IMR-90 (cell line): ENCODE results near the gene ST8SIA2. TPM values are rescaled to one million over a fixed set of nuclear protein-coding genes. Genes with fewer than 3 reads are reported as not detected.

ENCODE experiments used
- ATAC-seq: fragments of 200-7000 bp; cut with Tn5 transposase; 2 replicates; pipeline ENCODE4 v1.9.1; 2020; ENCODE audit warnings: low read depth, mild to moderate bottlenecking, moderate library complexity
- BruUV-seq: library from RNA; stranded (reverse); fragments of 400-500 nt; replicated peaks from 2 replicates; lab custom pipeline; 2021; lab: Mats Ljungman, UMichigan
- CTCF ChIA-PET: fragments of 300-600 bp; formaldehyde crosslinking; extraction: SDS; loops from one replicate; lab custom pipeline; 2021; ENCODE audit warnings: antibody characterized with exemption; lab: Yijun Ruan, JAX
- POLR2A ChIA-PET: fragments of 300-600 bp; sonication (Branson Sonifier 250); formaldehyde crosslinking; loops from one replicate; lab custom pipeline; 2022; ENCODE audit warnings: antibody characterized with exemption; ENCODE audit not compliant: unreplicated experiment; lab: Charles Lee
- DNase-seq: peaks from one replicate; pipeline ENCODE4 v3.0.0; 2013
- H2AFZ ChIP-seq: replicated peaks from 2 replicates; pipeline ENCODE3; 2013; ENCODE audit warnings: low read length, mild to moderate bottlenecking; ENCODE audit not compliant: poor library complexity
- H2AK5ac ChIP-seq: 2 replicates; pipeline ENCODE4 v1.6.1; 2013; ENCODE audit warnings: low read depth, low read length, inconsistent platforms
- H2AK9ac ChIP-seq: replicated peaks from 2 replicates; pipeline ENCODE3; 2013; ENCODE audit warnings: mild to moderate bottlenecking, low read depth, low read length, moderate library complexity; ENCODE audit not compliant: poor library complexity
- H2BK120ac ChIP-seq: 2 replicates; pipeline ENCODE4 v1.6.1; 2013; ENCODE audit warnings: low read depth, low read length, inconsistent platforms
- H2BK15ac ChIP-seq: 3 replicates; pipeline ENCODE4 v1.6.1; 2013; ENCODE audit warnings: low read depth, low read length, inconsistent platforms
- H2BK20ac ChIP-seq: 2 replicates; pipeline ENCODE4 v1.6.1; 2013; ENCODE audit warnings: low read depth, mild to moderate bottlenecking, inconsistent platforms, low read length, moderate library complexity
- H2BK5ac ChIP-seq: 2 replicates; pipeline ENCODE4 v1.6.1; 2013; ENCODE audit warnings: mild to moderate bottlenecking, low read depth, low read length, inconsistent platforms; ENCODE audit not compliant: poor library complexity, severe bottlenecking
- H3K14ac ChIP-seq: replicated peaks from 2 replicates; pipeline ENCODE4 v1.6.1; 2013; ENCODE audit warnings: low read depth, low read length, inconsistent platforms
- H3K18ac ChIP-seq: 2 replicates; pipeline ENCODE4 v1.6.1; 2013; ENCODE audit warnings: low read depth, low read length, control low read depth
- H3K23ac ChIP-seq: 2 replicates; pipeline ENCODE4 v1.6.1; 2013; ENCODE audit warnings: low read depth, low read length, inconsistent platforms
- H3K27ac ChIP-seq: 2 replicates; pipeline ENCODE4 v1.5.1; 2013; ENCODE audit warnings: mild to moderate bottlenecking, control low read depth, low read length; ENCODE audit not compliant: insufficient read depth
- H3K27me3 ChIP-seq: 2 replicates; pipeline ENCODE4 v1.6.1; 2013; ENCODE audit warnings: low read length; ENCODE audit not compliant: control insufficient read depth, insufficient read depth
- H3K36me3 ChIP-seq: 2 replicates; pipeline ENCODE4 v1.6.1; 2013; ENCODE audit warnings: low read length, mixed read lengths; ENCODE audit not compliant: control insufficient read depth, insufficient read depth
- H3K4ac ChIP-seq: 2 replicates; pipeline ENCODE4 v1.6.1; 2013; ENCODE audit warnings: low read depth, low read length, inconsistent platforms
- H3K4me1 ChIP-seq: 2 replicates; pipeline ENCODE4 v1.6.1; 2013; ENCODE audit warnings: low read length, mixed read lengths; ENCODE audit not compliant: control insufficient read depth, insufficient read depth
- H3K4me2 ChIP-seq: 2 replicates; pipeline ENCODE4 v1.6.1; 2013; ENCODE audit warnings: low read depth, mild to moderate bottlenecking, control low read depth, low read length, moderate library complexity
- H3K4me3 ChIP-seq: 2 replicates; pipeline ENCODE4 v1.5.1; 2013; ENCODE audit warnings: low read depth, mild to moderate bottlenecking, control low read depth, low read length, moderate library complexity; ENCODE audit not compliant: insufficient read depth
- H3K56ac ChIP-seq: 2 replicates; pipeline ENCODE4 v1.6.1; 2013; ENCODE audit warnings: low read length, inconsistent platforms; ENCODE audit not compliant: insufficient read depth; ENCODE audit errors: extremely low read depth
- H3K79me1 ChIP-seq, 2 experiments: 2 replicates each; pipeline ENCODE4 v1.6.1; 2013; ENCODE audit warnings: low read length in 2 of 2, inconsistent platforms in 1 of 2, low read depth in 1 of 2
- H3K9ac ChIP-seq: 2 replicates; pipeline ENCODE4 v1.6.1; 2013; ENCODE audit warnings: low read depth, low read length, control low read depth
- H3K9me1 ChIP-seq: 2 replicates; pipeline ENCODE4 v1.6.1; 2013; ENCODE audit warnings: low read length, inconsistent platforms; ENCODE audit not compliant: insufficient read depth
- H3K9me3 ChIP-seq: 2 replicates; pipeline ENCODE4 v1.6.1; 2013; ENCODE audit warnings: low read length; ENCODE audit not compliant: control insufficient read depth, insufficient read depth
- H4K20me1 ChIP-seq: 2 replicates; pipeline ENCODE4 v1.6.1; 2013; ENCODE audit warnings: low read length, inconsistent platforms; ENCODE audit not compliant: insufficient read depth
- H4K5ac ChIP-seq: 2 replicates; pipeline ENCODE4 v1.6.1; 2013; ENCODE audit warnings: mild to moderate bottlenecking, low read depth, low read length, control low read depth
- H4K8ac ChIP-seq, 2 experiments: 2 replicates each; pipeline ENCODE4 v1.6.1; 2013; ENCODE audit warnings: low read depth in 2 of 2, low read length in 2 of 2, control low read depth in 1 of 2, inconsistent platforms in 1 of 2
- H4K91ac ChIP-seq: 2 replicates; pipeline ENCODE4 v1.6.1; 2013; ENCODE audit warnings: low read depth, low read length, inconsistent platforms; ENCODE audit not compliant: insufficient read depth
- BHLHE40 ChIP-seq: fragments of 150-350 bp; IDR thresholded peaks from 2 replicates; pipeline ENCODE4 v1.6.1; 2016; ENCODE audit warnings: mild to moderate bottlenecking, low read depth, low read length
- CHD1 ChIP-seq: IDR thresholded peaks from 2 replicates; pipeline ENCODE4 v1.6.1; 2012; ENCODE audit warnings: low read depth, low read length, improper control_type of control experiment
- CTCF ChIP-seq: conservative IDR thresholded peaks from 2 replicates; pipeline ENCODE4 v1.5.1; 2012; ENCODE audit warnings: mild to moderate bottlenecking, low read depth, low read length, improper control_type of control experiment
- FOS ChIP-seq: fragments of 150-350 bp; IDR thresholded peaks from 2 replicates; pipeline ENCODE4 v1.6.1; 2016; ENCODE audit warnings: low read depth, low read length
- MAFK ChIP-seq: IDR thresholded peaks from 2 replicates; pipeline ENCODE4 v1.6.1; 2012; ENCODE audit warnings: low read depth, low read length, improper control_type of control experiment
- MAZ ChIP-seq: IDR thresholded peaks from 2 replicates; pipeline ENCODE4 v1.6.1; 2012; ENCODE audit warnings: low read depth, mild to moderate bottlenecking, low read length, improper control_type of control experiment, moderate library complexity, borderline replicate concordance
- MXI1 ChIP-seq: IDR thresholded peaks from 2 replicates; pipeline ENCODE4 v1.6.1; 2012; ENCODE audit warnings: low read depth, mild to moderate bottlenecking, low read length, moderate library complexity, borderline replicate concordance
- NFE2L2 ChIP-seq: fragments of 150-350 bp; IDR thresholded peaks from 2 replicates; pipeline ENCODE4 v1.6.1; 2016; ENCODE audit warnings: low read depth, mild to moderate bottlenecking, low read length
- POLR2A ChIP-seq: IDR thresholded peaks from 2 replicates; pipeline ENCODE4 v1.6.1; 2012; ENCODE audit warnings: mild to moderate bottlenecking, low read depth, low read length
- RAD21 ChIP-seq: IDR thresholded peaks from 2 replicates; pipeline ENCODE4 v1.6.1; 2012; ENCODE audit warnings: low read length, improper control_type of control experiment
- SMC3 ChIP-seq: fragments of 150-350 bp; IDR thresholded peaks from 2 replicates; pipeline ENCODE4 v1.6.1; 2016; ENCODE audit warnings: low read depth, mild to moderate bottlenecking, antibody characterized with exemption, low read length, moderate library complexity
- WGBS, 2 experiments: methylation state at CpG; one replicate each; pipeline versions ENCODE4 v1.1.5 to v1.1.7; 2013; ENCODE audit warnings: missing lambda C conversion rate in 2 of 2; ENCODE audit not compliant: insufficient read length in 1 of 2; ENCODE audit errors: extremely low coverage in 2 of 2; 5-methylcytosine and 5-hydroxymethylcytosine counted together
- dilution Hi-C: fragments of 300-500 bp; cut with HindIII; formaldehyde crosslinking; loops from one replicate; pipeline ENCODE4 v1.14.3; 2018; ENCODE audit warnings: low sequenced_read_pairs; ENCODE audit not compliant: unreplicated experiment
- in situ Hi-C: fragments of 300-500 bp; cut with MboI; formaldehyde crosslinking; loops from 3 replicates; pipeline ENCODE4 v1.14.3; 2019; ENCODE audit warnings: low sequenced_read_pairs, inconsistent platforms, mixed read lengths
- intact Hi-C: fragments of 100-400 bp; cut with micrococcal nuclease; formaldehyde crosslinking; loops from 2 replicates; pipeline ENCODE4 v1.10.0; 2022
- polyA plus RNA-seq, 3 experiments: library from polyadenylated mRNA; depleted of rRNA; stranded (reverse); fragments of >200 nt; gene quantifications; 2 replicates each; pipeline ENCODE4 v1.2.3, GENCODE V29; 2012; ENCODE audit warnings: low replicate concordance in 1 of 3
- total RNA-seq: library from RNA; depleted of rRNA; stranded (reverse); fragments of >200 nt; gene quantifications from 2 replicates; pipeline ENCODE4 v1.2.3, GENCODE V29; 2012
- TF ChIP-seq, protein P1 (sequence below): fragments of 150-350 bp; IDR thresholded peaks from 2 replicates; pipeline ENCODE4 v1.6.1; 2016; ENCODE audit warnings: low read depth, mild to moderate bottlenecking, low read length, moderate library complexity, borderline replicate concordance
- TF ChIP-seq, protein P2 (sequence below): fragments of 150-350 bp; IDR thresholded peaks from 2 replicates; pipeline ENCODE4 v1.6.1; 2017; ENCODE audit warnings: mild to moderate bottlenecking, antibody characterized with exemption, low read length, low read depth

ST8SIA2 gene
- total and polyA plus RNA-seq, 2 of the 4 experiments (the other 2 are of a cell fraction), result not detected

GRCh38 chr15:92377083-92377789 is 16.4 kb upstream of the ST8SIA2 start:
- Histone ChIP-seq H2BK15ac (no peak overlapping the region), H3K56ac (no peak overlapping the region), H3K23ac (no peak overlapping the region), H3K36me3 (no peaks in the 10 kb centered on the region), H3K4ac (no peak overlapping the region), H2BK5ac (no peak overlapping the region), H3K9ac (no peak overlapping the region), H3K4me1 (no peaks in the 10 kb centered on the region), H3K4me3 (no peak overlapping the region), H3K27ac (no peak overlapping the region), H2AK9ac (peak overlapping the region; percentile 47), H3K9me1 (no peaks in the 10 kb centered on the region), H2BK120ac (no peak overlapping the region), H3K18ac (no peak overlapping the region), H4K8ac (no peak overlapping the region), H3K4me2 (no peak overlapping the region), H3K9me3 (no peaks in the 10 kb centered on the region), H2AK5ac (no peak overlapping the region), H2BK20ac (no peak overlapping the region), H4K5ac (no peak overlapping the region), H2AFZ (no peak overlapping the region), H4K20me1 (no peaks in the 10 kb centered on the region), H4K91ac (no peak overlapping the region), H3K14ac (no peak overlapping the region), H3K27me3 (no peaks in the 10 kb centered on the region), H3K79me1 (no peaks in the 10 kb centered on the region)
- DNase-seq, result no peak
- in situ Hi-C loops, result no loop called here
- ChIA-PET CTCF (interaction anchor here (0.6 kb wide), 1 partner anchor 295 kb away, joined by 7 read pairs; no protein-coding TSS in a partner anchor), POLR2A (no interaction called here)
- dilution Hi-C loops, result no loop called here
- no peak for ATAC-seq
- WGBS, 2 experiments, result 78% methylated on average over 6 of the region's 10 CpGs; no CpG with 5 or more reads in 1 of the 2 experiments
- TF ChIP-seq CHD1 (no peak), CTCF (no peak), MAZ (no peak), NFE2L2 (no peak), POLR2A (no peak), SMC3 (no peak), BHLHE40 (no peak), RAD21 (no peak), MXI1 (no peak), FOS (no peak), MAFK (no peak)
- TF ChIP-seq, protein P1, sequence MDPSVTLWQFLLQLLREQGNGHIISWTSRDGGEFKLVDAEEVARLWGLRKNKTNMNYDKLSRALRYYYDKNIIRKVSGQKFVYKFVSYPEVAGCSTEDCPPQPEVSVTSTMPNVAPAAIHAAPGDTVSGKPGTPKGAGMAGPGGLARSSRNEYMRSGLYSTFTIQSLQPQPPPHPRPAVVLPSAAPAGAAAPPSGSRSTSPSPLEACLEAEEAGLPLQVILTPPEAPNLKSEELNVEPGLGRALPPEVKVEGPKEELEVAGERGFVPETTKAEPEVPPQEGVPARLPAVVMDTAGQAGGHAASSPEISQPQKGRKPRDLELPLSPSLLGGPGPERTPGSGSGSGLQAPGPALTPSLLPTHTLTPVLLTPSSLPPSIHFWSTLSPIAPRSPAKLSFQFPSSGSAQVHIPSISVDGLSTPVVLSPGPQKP, result no peak
- TF ChIP-seq, protein P2, sequence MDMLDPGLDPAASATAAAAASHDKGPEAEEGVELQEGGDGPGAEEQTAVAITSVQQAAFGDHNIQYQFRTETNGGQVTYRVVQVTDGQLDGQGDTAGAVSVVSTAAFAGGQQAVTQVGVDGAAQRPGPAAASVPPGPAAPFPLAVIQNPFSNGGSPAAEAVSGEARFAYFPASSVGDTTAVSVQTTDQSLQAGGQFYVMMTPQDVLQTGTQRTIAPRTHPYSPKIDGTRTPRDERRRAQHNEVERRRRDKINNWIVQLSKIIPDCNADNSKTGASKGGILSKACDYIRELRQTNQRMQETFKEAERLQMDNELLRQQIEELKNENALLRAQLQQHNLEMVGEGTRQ, result no peak
- intact Hi-C loops, result no loop called here
- no TSS peak for BruUV-seq
